Renal cortical epithelial cell (primary cell): ENCODE results near the gene HTR3B. TPM values are rescaled to one million over a fixed set of nuclear protein-coding genes. Genes with fewer than 3 reads are reported as not detected.
A peak's percentile ranks its signal among the peaks of the same experiment; 100 is the strongest.
"Not testable (repeated sequence)": the region's sequence is repeated elsewhere in the genome, so short reads cannot be mapped to it uniquely, and the experiment has no call there.

Experiments used
- DNase-seq: peaks from one replicate; pipeline ENCODE4 v3.0.0-alpha.2; 2011; ENCODE audit warnings: low read depth
- total RNA-seq: library from RNA; depleted of rRNA; stranded (reverse); fragments of >200 nt; gene quantifications from 2 replicates; pipeline ENCODE4 v1.2.3, GENCODE V29; 2014

The HTR3B gene
- total RNA-seq, 1 donor from 2014 or later: not detected

DNA sequence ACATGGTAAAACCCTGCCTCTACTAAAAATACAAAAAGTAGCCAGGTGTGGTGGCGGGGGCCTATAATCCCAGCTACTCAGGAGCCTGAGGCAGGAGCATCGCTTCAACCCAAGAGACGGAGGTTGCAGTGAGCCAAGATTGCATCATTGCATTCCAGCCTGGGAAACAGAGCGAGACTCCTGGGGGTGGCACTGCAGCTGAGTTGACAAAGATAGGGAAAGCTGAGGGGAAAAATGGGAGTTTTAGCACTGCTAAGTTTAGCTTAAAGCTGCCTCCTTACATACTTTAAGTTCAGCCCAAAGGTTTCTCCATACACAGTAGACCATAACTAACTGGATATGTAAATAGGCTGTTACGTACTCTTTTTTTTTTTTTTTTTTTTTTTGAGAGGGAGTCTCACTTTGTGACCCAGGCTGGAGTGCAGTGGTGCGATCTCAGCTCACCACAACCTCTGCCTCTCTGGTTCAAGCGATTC, 20.2 kb upstream of the HTR3B start:
- peak; percentile 65 for DNase-seq

DNA sequence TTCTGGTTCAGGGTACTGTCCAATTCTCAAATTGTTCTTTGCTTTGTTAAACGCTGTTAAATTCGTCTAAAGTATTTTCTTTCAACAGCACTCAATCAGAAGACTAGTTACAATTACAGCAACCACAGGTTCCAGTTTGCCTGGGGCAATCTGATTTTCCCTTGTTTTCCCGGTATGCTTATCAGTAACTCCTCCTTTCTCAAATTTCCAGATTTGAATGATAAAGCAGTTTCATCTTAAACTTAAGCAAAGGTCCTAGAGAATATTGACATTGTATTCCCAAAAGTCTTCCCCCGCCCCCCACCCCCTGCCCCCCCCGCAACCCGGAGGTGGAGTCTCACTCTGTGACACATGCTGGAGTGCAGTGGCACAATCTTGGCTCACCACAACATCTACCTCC, 18.7 kb upstream of the HTR3B start:
- peak; percentile 36 for DNase-seq

DNA sequence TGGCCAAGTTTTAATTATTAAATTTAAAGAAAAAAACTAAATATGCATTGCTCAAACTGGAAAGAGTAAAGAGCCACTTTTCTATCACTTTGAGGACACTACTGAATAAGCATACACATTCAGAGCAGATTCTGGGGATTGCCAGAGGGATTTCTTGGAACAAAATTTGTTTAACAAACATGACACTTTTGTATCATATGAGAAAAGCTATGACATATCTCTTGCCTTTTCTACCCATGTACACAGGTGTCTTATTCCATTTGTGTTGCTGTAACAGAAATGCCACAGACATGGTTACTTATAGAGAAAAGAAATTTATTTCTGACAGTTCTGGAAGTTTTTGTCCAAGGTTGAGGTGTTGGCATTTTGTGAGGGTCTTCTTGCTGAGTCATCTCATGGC, 15.7 kb upstream of the HTR3B start:
- no peak for DNase-seq

DNA sequence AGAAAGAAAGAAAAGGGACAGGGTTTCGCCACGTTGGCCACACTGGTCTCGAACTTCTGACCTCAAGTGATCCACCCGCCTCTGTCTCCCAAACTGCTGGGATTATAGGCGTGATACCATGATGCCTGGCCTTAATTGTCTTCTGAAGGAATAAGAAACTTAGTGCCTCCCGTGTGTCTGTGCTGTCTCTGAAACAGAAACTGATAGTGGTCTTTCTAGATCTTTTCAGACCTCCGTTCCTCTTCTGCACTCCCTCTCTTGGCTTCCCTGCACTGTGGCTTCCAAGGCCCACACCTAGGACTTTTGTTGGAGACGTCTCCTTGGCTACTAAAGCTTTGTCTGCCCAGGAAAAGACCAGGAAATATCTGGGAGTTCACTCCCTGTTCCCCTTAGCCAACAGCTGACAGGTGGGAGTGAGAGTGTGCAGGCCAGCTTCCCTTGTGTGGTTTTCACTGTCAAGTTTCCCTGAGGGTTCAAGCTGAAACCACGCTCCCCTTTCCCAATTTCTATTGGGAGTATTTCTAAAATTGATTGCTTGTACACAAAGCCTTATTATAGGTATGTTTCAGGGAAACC, 10.1 kb upstream of the HTR3B start:
- no peak for DNase-seq

GRCh38 chr11:113895367-113896155, 9.0 kb upstream of the HTR3B start:
- DNase-seq: no peak

- DNase-seq: no peak
Observed at GRCh38 chr11:113896156-113896879, 8.3 kb upstream of the HTR3B start.

DNA sequence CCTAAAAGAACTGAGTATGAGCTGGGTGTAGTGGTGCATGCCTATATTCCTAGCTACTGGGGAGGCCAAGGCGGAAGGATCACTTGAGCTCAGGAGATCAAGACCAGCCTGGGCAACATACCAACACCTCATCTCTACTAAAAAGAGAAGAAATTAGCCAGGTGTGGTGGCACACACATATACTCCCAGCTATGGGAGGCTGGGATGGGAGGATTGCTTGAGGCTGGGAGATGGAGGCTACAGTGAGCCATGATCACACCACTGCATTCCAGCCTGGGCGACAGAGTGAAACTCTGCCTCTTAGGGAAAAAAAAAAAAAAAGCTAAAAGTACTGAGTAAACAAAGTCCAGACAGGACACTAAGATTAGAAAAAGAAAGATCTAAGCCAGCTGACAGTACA, 3.5 kb upstream of the HTR3B start:
- no peak for DNase-seq

- peak; percentile 7 for DNase-seq
Observed at GRCh38 chr11:113906038-113906437, 1.4 kb downstream of the HTR3B start.

DNA sequence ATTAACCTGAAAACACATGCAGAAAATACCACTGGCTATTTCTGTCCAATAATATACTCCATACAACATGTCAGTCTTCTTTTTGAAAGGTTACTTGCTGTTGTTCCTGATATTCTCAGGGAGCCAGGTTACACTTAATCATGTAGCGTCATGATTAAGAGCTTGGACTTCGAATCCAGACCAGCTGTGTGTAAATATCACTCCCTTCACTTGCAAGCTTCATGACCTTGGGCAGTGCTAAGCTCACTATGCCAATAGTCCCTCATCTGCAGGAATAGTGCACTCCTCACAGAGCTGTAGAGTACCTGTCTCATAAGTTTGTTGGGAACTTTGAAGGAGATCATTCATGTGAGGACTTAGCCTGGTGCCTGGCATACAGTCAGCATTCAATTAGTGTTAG, 1.9 kb downstream of the HTR3B start:
- no peak for DNase-seq

GRCh38 chr11:113907152-113907551, 2.6 kb downstream of the HTR3B start:
- no peak for DNase-seq

DNA sequence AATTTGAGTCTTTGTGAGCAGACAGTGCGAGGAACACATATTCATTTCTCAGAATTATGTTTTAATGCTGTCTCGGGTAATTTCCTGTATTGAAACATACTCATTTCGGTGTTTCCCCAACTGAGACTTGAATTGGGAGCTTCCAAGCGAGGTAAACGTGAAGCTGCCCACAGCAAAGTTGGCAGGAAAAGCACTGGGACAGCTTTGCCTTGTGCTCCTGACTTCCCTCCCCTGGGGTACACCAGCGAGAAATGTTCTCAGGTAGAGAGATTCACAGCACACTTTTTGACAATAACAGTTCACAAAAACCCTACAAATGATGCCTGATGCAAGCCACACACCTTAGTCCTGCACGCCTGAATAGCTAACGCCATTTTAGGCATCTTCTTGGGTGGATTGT, 3.1 kb downstream of the HTR3B start:
- no peak for DNase-seq

- DNase-seq: no peak
Observed at GRCh38 chr11:113908098-113908497, 3.5 kb downstream of the HTR3B start.

- not testable (repeated sequence) for DNase-seq
Observed at GRCh38 chr11:113911491-113911890, 6.9 kb downstream of the HTR3B start.

DNA sequence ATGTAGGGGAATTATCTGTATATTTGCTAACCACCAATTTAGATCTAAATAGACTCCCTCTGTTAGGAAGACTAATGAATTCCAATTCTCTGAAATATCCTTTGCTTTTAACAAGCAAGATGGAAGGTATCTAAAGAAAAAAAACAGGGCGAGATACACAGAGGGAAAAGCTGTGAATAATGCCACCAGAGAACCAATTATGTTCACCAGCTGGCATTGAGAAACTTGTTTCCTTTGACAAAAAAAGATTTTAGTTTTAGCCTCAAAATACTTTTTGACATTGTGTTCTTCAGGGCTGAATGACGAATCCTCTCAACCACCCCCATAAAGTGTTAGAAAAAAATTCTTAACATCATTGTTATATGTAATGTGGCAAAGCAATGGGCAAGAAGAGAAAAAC, 19.0 kb downstream of the HTR3B start:
- DNase-seq: no peak

DNA sequence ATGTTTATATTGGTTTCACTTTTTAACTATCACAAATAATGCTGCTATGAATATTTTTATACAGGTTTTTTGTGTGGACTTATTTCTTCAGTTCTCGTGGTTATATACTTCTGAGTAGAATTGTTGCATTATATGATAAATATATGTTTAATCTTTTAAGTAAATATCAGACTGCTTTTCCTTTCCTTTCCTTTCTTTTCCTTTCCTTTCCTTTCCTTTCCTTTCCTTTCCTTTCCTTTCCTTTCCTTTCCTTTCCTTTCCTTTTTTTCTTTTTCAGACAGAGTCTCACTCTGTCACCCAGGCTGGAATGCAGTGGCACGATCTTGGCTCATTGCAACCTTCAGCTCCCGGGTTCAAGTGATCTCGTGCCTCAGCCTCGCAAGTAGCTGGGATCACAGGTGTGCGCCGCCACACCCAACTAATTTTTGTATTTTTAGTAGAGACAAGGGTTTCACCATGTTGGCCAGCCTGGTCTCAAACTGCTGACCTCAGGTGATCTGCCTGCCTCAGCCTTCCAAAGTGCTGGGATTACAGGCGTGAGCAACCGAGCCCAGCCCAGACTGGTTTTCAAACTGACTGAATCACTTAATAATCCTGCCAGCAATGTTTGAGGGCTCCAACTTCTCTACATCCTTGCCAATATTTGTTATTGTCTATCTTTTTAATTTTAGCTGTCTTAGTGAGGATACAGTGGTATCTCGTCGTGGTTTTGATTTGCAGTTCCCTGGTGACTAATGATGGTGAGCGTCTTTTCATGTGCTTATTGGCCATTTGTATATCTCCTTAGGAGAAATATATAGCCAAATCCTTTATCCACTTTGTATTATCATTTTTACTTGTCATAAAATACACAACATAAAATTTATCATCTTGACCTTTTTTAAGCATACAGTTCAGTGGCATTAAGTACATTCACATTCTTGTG, 21.9 kb downstream of the HTR3B start:
- DNase-seq: no peak

- no peak for DNase-seq
Observed at GRCh38 chr11:113928311-113928710, 23.7 kb downstream of the HTR3B start.

DNA sequence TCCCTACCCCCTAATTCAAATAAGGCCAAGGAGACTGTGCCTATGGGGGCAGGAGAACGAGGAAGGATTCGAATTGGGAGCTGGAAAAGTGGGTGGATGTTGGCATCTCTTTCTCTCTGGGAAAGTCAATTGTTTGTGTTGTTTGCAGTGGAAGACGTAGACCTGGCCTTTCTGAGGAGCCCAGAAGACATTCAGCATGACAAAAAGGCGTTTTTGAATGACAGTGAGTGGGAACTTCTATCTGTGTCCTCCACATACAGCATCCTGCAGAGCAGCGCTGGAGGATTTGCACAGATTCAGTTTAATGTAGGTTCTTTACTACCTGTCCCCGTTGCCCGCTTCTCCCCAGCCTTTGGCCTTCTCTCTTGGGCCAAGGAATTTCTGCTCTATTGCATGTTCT, 28.2 kb downstream of the HTR3B start:
- DNase-seq: no peak

GRCh38 chr11:113934193-113934592, 29.6 kb downstream of the HTR3B start:
- DNase-seq: not testable (repeated sequence)

GRCh38 chr11:113934761-113935160, 30.2 kb downstream of the HTR3B start:
- no peak for DNase-seq

DNA sequence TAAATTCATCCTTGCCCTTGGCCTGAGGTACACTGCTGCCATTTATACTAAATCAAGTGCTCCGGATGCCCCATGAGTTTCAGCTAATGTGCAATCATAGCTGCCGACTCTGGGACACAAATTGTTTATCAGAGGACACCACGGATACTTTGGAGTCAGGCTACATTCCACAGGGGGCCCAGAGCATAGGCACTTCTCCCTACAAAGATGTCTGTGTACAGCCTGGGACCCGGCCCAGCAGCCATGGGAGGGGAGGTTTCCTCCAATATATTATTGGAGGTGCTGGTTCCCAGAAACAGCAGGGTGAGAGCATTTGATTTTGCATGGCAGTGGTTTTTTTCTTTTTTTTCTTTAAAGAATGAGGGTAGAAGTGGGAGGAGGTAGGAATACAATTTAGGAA, 31.3 kb downstream of the HTR3B start:
- DNase-seq: no peak

DNA sequence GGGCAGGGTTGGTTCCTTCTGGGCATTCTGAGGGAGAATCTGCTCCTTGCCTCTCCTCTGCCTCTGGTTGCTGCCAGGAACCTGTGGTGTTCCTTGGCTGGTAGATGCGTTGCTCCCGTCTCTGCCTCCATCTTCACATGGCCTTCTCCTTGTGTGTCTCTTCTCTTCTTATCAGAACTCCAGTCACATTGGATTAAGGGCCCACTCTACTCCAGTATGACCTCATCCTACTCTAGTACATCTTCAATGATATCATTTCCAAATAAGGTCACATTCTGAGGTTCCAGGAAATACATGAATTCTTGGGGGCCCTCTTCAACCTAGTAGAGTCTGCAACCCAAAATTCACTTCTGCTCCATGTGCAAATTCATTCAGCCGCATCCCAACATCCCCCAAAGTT, 33.3 kb downstream of the HTR3B start:
- no peak for DNase-seq

DNA sequence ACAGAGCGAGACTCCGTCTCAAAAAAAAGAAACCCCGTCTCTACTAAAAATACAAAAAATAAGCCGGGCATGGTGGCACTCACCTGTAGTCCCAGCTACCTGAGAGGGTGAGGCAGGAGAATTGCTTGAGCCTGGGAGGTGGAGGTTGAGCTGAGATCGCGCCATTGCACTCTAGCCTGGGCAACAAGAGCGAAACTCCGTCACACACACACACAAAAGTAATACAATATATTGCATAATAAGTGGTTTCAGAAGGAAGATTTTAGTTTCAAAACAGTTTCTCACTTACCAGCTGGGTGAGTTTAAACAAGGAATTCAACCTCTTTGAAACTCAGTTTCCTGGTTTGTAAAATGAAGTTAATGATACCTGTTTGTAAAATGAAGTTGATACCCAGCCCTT, 37.7 kb downstream of the HTR3B start:
- no peak for DNase-seq
